IPS-NIHi11 (cell line): Measurements from ENCODE around the gene NUTM2F.
"Not testable (repeated sequence)": the region's sequence is repeated elsewhere in the genome, so short reads cannot be mapped to it uniquely, and the experiment has no call there.

Experiments
- DNase-seq: peaks from one replicate; pipeline ENCODE4 v3.0.0; 2012; ENCODE audit warnings: mixed read lengths, low spot score

NUTM2F gene

GRCh38 chr9:94315034-94315984, 13.1 kb downstream of the NUTM2F start:
- DNase-seq: not testable (repeated sequence)

GRCh38 chr9:94303321-94303720, 25.1 kb downstream of the NUTM2F start:
- no peak for DNase-seq

- DNase-seq: no peak
Measured at GRCh38 chr9:94302426-94302825, 26.0 kb downstream of the NUTM2F start.

- DNase-seq: no peak
Measured at GRCh38 chr9:94301583-94301982, 26.9 kb downstream of the NUTM2F start.

- no peak for DNase-seq
Measured at GRCh38 chr9:94300470-94301301, 27.8 kb downstream of the NUTM2F start.

GRCh38 chr9:94298949-94299599, 29.4 kb downstream of the NUTM2F start:
- no peak for DNase-seq

GRCh38 chr9:94289691-94290090, 38.8 kb downstream of the NUTM2F start:
- DNase-seq: no peak

GRCh38 chr9:94287877-94288513, 40.4 kb downstream of the NUTM2F start:
- DNase-seq: no peak

- no peak for DNase-seq
Measured at GRCh38 chr9:94286116-94286515, 42.3 kb downstream of the NUTM2F start.

- no peak for DNase-seq
Measured at GRCh38 chr9:94281101-94281500, 47.3 kb downstream of the NUTM2F start.

- DNase-seq: no peak
Measured at GRCh38 chr9:94280409-94280989, 47.9 kb downstream of the NUTM2F start.

- DNase-seq: no peak
Measured at GRCh38 chr9:94277885-94278536, 50.4 kb downstream of the NUTM2F start.

- DNase-seq: not testable (repeated sequence)
Measured at GRCh38 chr9:94277029-94277428, 51.4 kb downstream of the NUTM2F start.

- DNase-seq: no peak
Measured at GRCh38 chr9:94270009-94270408, 58.4 kb downstream of the NUTM2F start.

GRCh38 chr9:94269264-94269663, 59.2 kb downstream of the NUTM2F start:
- no peak for DNase-seq
